Activated CD4-positive, CD25-positive, alpha-beta regulatory T cell treated with anti-CD3 and anti-CD28 coated beads, Interleukin-2, amount 50 U/mL, for 72 hours (primary cell): ENCODE data around the gene SMOC1.

Source experiments
- DNase-seq: peaks from one replicate; pipeline ENCODE4 v3.0.0; 2021

The SMOC1 gene

GRCh38 chr14:69945912-69946311 is 66.7 kb downstream of the SMOC1 start:
- DNase-seq: no peak

- no peak for DNase-seq
Measured at GRCh38 chr14:69948351-69948750, 69.1 kb downstream of the SMOC1 start.

- DNase-seq: no peak
Measured at GRCh38 chr14:69951263-69951662, 72.0 kb downstream of the SMOC1 start.

- no peak for DNase-seq
Measured at GRCh38 chr14:69951935-69952334, 72.7 kb downstream of the SMOC1 start.

- no peak for DNase-seq
Measured at GRCh38 chr14:69953266-69953915, 74.2 kb downstream of the SMOC1 start.

GRCh38 chr14:69955855-69956845 is 76.9 kb downstream of the SMOC1 start:
- no peak for DNase-seq

GRCh38 chr14:69956970-69957369 is 77.8 kb downstream of the SMOC1 start:
- DNase-seq: no peak

- DNase-seq: no peak
Measured at GRCh38 chr14:69957986-69958385, 78.8 kb downstream of the SMOC1 start.

- DNase-seq: no peak
Measured at GRCh38 chr14:69959136-69959535, 79.9 kb downstream of the SMOC1 start.

- no peak for DNase-seq
Measured at GRCh38 chr14:69960296-69960695, 81.1 kb downstream of the SMOC1 start.

- DNase-seq: no peak
Measured at GRCh38 chr14:69963966-69964365, 84.8 kb downstream of the SMOC1 start.

GRCh38 chr14:69964841-69965240 is 85.6 kb downstream of the SMOC1 start:
- no peak for DNase-seq

- DNase-seq: no peak
Measured at GRCh38 chr14:69968132-69968531, 88.9 kb downstream of the SMOC1 start.

- no peak for DNase-seq
Measured at GRCh38 chr14:69968681-69969080, 89.5 kb downstream of the SMOC1 start.

GRCh38 chr14:69972755-69973154 is 93.5 kb downstream of the SMOC1 start:
- DNase-seq: no peak

- DNase-seq: no peak
Measured at GRCh38 chr14:69973846-69974245, 94.6 kb downstream of the SMOC1 start.

- DNase-seq: no peak
Measured at GRCh38 chr14:69979882-69980281, 100.7 kb downstream of the SMOC1 start.

GRCh38 chr14:69980457-69981425 is 101.5 kb downstream of the SMOC1 start:
- no peak for DNase-seq

GRCh38 chr14:69982220-69982839 is 103.1 kb downstream of the SMOC1 start:
- no peak for DNase-seq

GRCh38 chr14:69982886-69983285 is 103.7 kb downstream of the SMOC1 start:
- no peak for DNase-seq

- DNase-seq: no peak
Measured at GRCh38 chr14:69983317-69983716, 104.1 kb downstream of the SMOC1 start.

GRCh38 chr14:69985463-69985862 is 106.2 kb downstream of the SMOC1 start:
- DNase-seq: no peak
